GM23338 (cell line): ENCODE data around the gene IER5L. TPM values are rescaled to one million over a fixed set of nuclear protein-coding genes. Genes with fewer than 3 reads are reported as not detected.

Source experiments
- ATAC-seq: fragments of 200-7000 bp; cut with Tn5 transposase; 3 replicates; pipeline ENCODE4 v1.9.1; 2020
- DNase-seq: peaks from one replicate; pipeline ENCODE4 v3.0.0-alpha.2; 2015; ENCODE audit warnings: low spot score
- H2AFZ ChIP-seq: fragments of 200-600 bp; sonication (generic); 2 replicates; pipeline ENCODE4 v1.8.0; 2016; ENCODE audit warnings: antibody characterized with exemption, mild to moderate bottlenecking, moderate library complexity
- H3F3A ChIP-seq: fragments of 200-600 bp; sonication (generic); replicated peaks from 2 replicates; pipeline ENCODE4 v1.8.0; 2017; ENCODE audit warnings: antibody characterized with exemption, mixed run types, low read depth
- H3K27ac ChIP-seq: fragments of 200-600 bp; sonication (generic); 2 replicates; pipeline ENCODE4 v1.6.1; 2016; ENCODE audit warnings: low read depth
- H3K27me3 ChIP-seq: fragments of 200-600 bp; sonication (generic); 2 replicates; pipeline ENCODE4 v1.8.0; 2016; ENCODE audit warnings: mild to moderate bottlenecking, mixed run types, moderate library complexity; ENCODE audit not compliant: insufficient read depth
- H3K36me3 ChIP-seq: fragments of 200-600 bp; sonication (generic); 2 replicates; pipeline ENCODE4 v1.8.0; 2016; ENCODE audit warnings: mild to moderate bottlenecking; ENCODE audit not compliant: insufficient read depth
- H3K4me1 ChIP-seq: fragments of 200-600 bp; sonication (generic); 2 replicates; pipeline ENCODE4 v1.8.0; 2016; ENCODE audit warnings: mild to moderate bottlenecking, moderate library complexity; ENCODE audit not compliant: insufficient read depth
- H3K4me2 ChIP-seq: fragments of 200-600 bp; sonication (generic); 2 replicates; pipeline ENCODE4 v1.7.1; 2017; ENCODE audit warnings: mixed run types
- H3K4me3 ChIP-seq: fragments of 200-600 bp; sonication (generic); 2 replicates; pipeline ENCODE4 v1.6.1; 2016; ENCODE audit warnings: mixed run types
- H3K79me2 ChIP-seq: fragments of 200-600 bp; sonication (generic); replicated peaks from 2 replicates; pipeline ENCODE4 v1.8.0; 2017; ENCODE audit warnings: mild to moderate bottlenecking; ENCODE audit not compliant: insufficient read depth
- H3K9me2 ChIP-seq: fragments of 200-600 bp; sonication (generic); 2 replicates; pipeline ENCODE4 v1.8.0; 2017; ENCODE audit not compliant: insufficient read depth
- H4K20me1 ChIP-seq: fragments of 200-600 bp; sonication (generic); replicated peaks from 2 replicates; pipeline ENCODE4 v1.8.0; 2017; ENCODE audit warnings: mild to moderate bottlenecking; ENCODE audit not compliant: insufficient read depth
- H3K27ac Mint-ChIP-seq: 2 replicates; pipeline ENCODE4 v1.8.0; 2020; ENCODE audit warnings: inconsistent platforms, mild to moderate bottlenecking, moderate library complexity, mixed read lengths
- H3K27me3 Mint-ChIP-seq: 3 replicates; pipeline ENCODE4 v1.8.0; 2022; ENCODE audit warnings: low read depth, mild to moderate bottlenecking, moderate library complexity, mixed read lengths, inconsistent platforms; ENCODE audit not compliant: insufficient read depth, poor library complexity
- H3K36me3 Mint-ChIP-seq: 3 replicates; pipeline ENCODE4 v1.8.0; 2021; ENCODE audit warnings: low read depth, mild to moderate bottlenecking, inconsistent platforms, moderate library complexity, mixed read lengths
- H3K4me1 Mint-ChIP-seq: 3 replicates; pipeline ENCODE4 v1.8.0; 2020; ENCODE audit warnings: mild to moderate bottlenecking, inconsistent platforms, mixed read lengths
- H3K4me3 Mint-ChIP-seq: 3 replicates; pipeline ENCODE4 v1.8.0; 2021; ENCODE audit warnings: moderate library complexity, mild to moderate bottlenecking, inconsistent platforms, mixed read lengths
- H3K9me3 Mint-ChIP-seq: 3 replicates; pipeline ENCODE4 v1.8.0; 2020; ENCODE audit warnings: moderate library complexity, mild to moderate bottlenecking, inconsistent platforms, mixed read lengths
- ETS1 ChIP-seq: IDR thresholded peaks from 2 replicates; pipeline ENCODE4 v1.6.1; 2016; ENCODE audit warnings: antibody characterized with exemption
- EZH2 ChIP-seq: fragments of 200-600 bp; sonication (generic); IDR thresholded peaks from one replicate; pipeline ENCODE4 v1.8.0; 2017; ENCODE audit warnings: antibody characterized with exemption, mild to moderate bottlenecking, low read depth; ENCODE audit not compliant: unreplicated experiment
- EZH2phosphoT487 ChIP-seq: fragments of 200-600 bp; sonication (generic); IDR thresholded peaks from one replicate; pipeline ENCODE4 v1.8.1; 2018; ENCODE audit warnings: antibody characterized with exemption; ENCODE audit not compliant: unreplicated experiment
- JUNB ChIP-seq: IDR thresholded peaks from one replicate; pipeline ENCODE4 v1.6.1; 2016; ENCODE audit warnings: antibody characterized with exemption; ENCODE audit not compliant: unreplicated experiment
- ZNF331 ChIP-seq: fragments of 250-450 bp; sonication (Bioruptor Pico); IDR thresholded peaks from 2 replicates; pipeline ENCODE4 v1.5.0; 2020; ENCODE audit warnings: low read depth, mild to moderate bottlenecking, moderate library complexity
- polyA plus RNA-seq: library from polyadenylated mRNA; unstranded; fragments of >200 nt; fragmentation: Nextera tagmentation; extraction: Ambion mirVana; gene quantifications from 2 replicates; pipeline ENCODE4 v1.2.1, GENCODE V29; 2016
- total RNA-seq: library from RNA; depleted of rRNA; stranded (reverse); fragments of >200 nt; shearing (Covaris generic); gene quantifications from 2 replicates; pipeline ENCODE4 v1.2.3, GENCODE V29; 2014

The IER5L gene
- total and polyA plus RNA-seq, 2 experiments from 2014 or later, result 0.19 to 0.90 TPM

DNA sequence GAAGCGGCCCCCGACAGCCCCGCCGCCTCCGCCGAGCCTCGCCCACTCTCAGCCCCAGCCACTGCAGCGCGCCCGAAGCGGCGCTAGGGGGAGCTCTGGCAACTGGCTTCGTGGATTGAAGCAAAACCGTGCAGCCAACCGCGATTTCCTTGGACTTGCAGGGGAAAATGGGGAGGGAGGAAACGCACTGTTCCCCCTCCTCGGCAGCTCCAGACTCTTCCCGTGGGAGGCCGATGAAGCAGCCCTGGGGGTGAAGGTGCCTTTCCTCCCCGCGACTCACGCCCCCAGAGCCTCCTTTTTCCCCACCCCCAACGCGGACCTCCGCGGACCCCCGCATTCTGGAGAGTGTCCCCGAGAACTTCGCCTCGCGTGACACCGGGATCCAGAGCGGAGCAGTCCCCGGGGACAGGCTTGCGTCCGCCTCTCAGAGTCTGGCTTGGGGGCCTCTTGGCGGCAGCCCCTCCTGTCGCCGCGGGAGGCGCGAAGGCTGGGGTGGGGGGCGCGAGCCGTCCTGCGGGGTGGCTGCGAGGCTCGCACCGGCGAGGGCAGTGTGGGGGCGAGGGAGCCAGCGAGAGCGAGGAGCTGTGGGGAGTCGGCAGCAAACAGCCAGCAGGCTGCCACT, 3.8 kb downstream of the IER5L start (continued):
- TF ChIP-seq ETS1 (no peak; the same call in 1 of the 2 replicates), JUNB (no peak), EZH2phosphoT487 (no peak)

DNA sequence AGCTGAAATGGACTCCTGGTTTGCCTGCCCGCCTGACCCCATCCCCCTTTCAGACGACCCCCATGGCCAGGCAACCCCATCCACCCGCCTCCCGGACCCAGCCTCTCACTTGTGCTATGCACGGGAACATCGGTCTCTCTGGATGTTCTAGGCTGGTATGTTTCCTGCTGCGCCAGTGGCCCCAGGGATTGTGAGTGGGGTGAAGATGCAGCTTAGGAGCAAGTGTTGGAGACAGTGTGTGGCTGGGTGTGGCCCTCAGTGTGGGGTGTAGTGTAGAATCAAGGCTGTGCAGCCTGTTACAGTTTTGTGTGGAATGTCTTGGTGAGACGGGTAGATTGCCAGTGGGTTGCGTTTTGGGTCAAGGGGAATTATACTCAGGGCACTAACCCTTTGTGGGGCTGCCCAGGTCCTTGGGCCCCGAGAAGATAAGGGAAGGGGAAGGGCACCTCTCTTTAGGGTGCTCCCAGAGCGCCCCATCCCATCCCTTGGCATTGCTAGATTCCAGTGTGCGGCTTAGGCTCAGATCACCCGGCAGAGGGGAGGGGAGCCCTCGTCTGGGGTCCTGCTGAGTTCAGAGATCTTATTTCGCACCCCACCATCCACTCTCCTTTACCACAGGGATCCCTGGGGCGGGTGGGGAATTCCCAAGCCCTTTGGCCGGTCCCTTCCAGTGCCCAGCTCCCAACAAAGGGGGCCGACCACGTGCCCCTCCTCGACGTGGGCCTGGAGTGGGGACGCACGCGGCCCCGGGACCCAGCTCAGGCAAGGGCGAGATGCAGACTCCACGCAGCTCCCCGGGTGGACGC, 4.6 kb downstream of the IER5L start:
- Mint-ChIP-seq H3K9me3 (no peaks in the 10 kb centered on the region), H3K27ac (no peak overlapping the region), H3K4me1 (peaks cover 6% of the 10 kb centered on the region; the same call in 2 of the 3 replicates), H3K27me3 (peaks cover 58% of the 10 kb centered on the region), H3K4me3 (peak overlapping the region; percentile 75), H3K36me3 (no peaks in the 10 kb centered on the region)
- TF ChIP-seq ETS1 (no peak), EZH2 (peak; percentile 40)
- Histone ChIP-seq H2AFZ (no peak overlapping the region; the same call in 1 of the 2 replicates), H3K4me2 (peak overlapping the region; percentile 97), H3K9me2 (no peaks in the 10 kb centered on the region), H4K20me1 (peaks cover 6% of the 10 kb centered on the region; the same call in 1 of the 2 replicates), H3F3A (peaks cover 6% of the 10 kb centered on the region; the same call in 1 of the 2 replicates), H3K4me1 (peaks cover under 1% of the 10 kb centered on the region), H3K27ac (no peak overlapping the region), H3K36me3 (no peaks in the 10 kb centered on the region), H3K27me3 (peaks cover 81% of the 10 kb centered on the region), H3K79me2 (no peaks in the 10 kb centered on the region), H3K4me3 (peak overlapping the region; percentile 84)
- ATAC-seq (no peak; the same call in 2 of the 3 replicates), DNase-seq (no peak)

DNA sequence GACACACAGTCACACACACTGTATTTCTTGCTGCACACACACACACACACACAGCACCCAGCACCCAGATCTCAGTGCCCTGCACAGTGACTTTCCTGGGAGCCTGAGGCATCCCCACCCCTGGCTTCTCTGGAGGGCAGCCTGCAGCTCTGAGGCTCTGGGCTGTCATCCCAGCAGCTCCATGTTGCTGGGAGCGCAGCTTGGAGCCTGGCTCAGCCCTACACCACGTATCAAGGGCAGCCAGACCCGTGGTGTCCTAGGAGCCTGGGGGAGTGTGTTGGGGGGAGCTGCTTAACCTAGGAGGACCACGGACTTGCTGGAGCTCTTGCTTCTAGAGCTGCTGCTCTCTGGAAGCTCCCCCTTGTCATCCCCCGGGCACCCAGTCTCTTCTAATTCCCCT, 5.2 kb downstream of the IER5L start:
- H4K20me1 ChIP-seq, result peaks cover 6% of the 10 kb centered on the region; the same call in 1 of the 2 replicates
- peaks cover 7% of the 10 kb centered on the region for H3K4me1 ChIP-seq
- H3K36me3 Mint-ChIP-seq, result no peaks in the 10 kb centered on the region
- no peaks in the 10 kb centered on the region for H3K36me3 ChIP-seq
- no peak overlapping the region for H2AFZ ChIP-seq
- H3K79me2 ChIP-seq, result no peaks in the 10 kb centered on the region
- H3K4me3 Mint-ChIP-seq, result no peak overlapping the region
- no peaks in the 10 kb centered on the region for H3K9me3 Mint-ChIP-seq
- DNase-seq (no peak), ATAC-seq (no peak)
- peaks cover 54% of the 10 kb centered on the region for H3K27me3 Mint-ChIP-seq
- H3K27ac ChIP-seq, result no peak overlapping the region
- no peak overlapping the region for H3K4me2 ChIP-seq
- H3K4me1 Mint-ChIP-seq, result peaks cover 11% of the 10 kb centered on the region
- no peak overlapping the region for H3K27ac Mint-ChIP-seq
- H3K27me3 ChIP-seq, result peaks cover 76% of the 10 kb centered on the region
- no peaks in the 10 kb centered on the region for H3K9me2 ChIP-seq
- TF ChIP-seq EZH2, result no peak
- no peak for TF ChIP-seq ZNF331 (CRISPR knock-in tag)
- TF ChIP-seq ETS1, result no peak
- no peak for TF ChIP-seq EZH2phosphoT487
- no peak overlapping the region for H3K4me3 ChIP-seq
- peaks cover 9% of the 10 kb centered on the region; the same call in 1 of the 2 replicates for H3F3A ChIP-seq
